SK-N-SH treated with all-trans-retinoic acid at 6 μM for 48 hours (cell line): ENCODE results near the gene EMC6.

Experiments
- ARNTL ChIP-seq: fragments of 450-650 bp; formaldehyde crosslinking; IDR thresholded peaks from 2 replicates; pipeline ENCODE4 v1.5.0; 2020; ENCODE audit warnings: low read depth, mild to moderate bottlenecking, moderate library complexity, borderline replicate concordance
- ESRRG ChIP-seq: fragments of 250-450 bp; sonication (Bioruptor Pico); IDR thresholded peaks from 2 replicates; pipeline ENCODE4 v1.6.1; 2021; ENCODE audit warnings: mild to moderate bottlenecking
- OSR1 ChIP-seq: fragments of 250-450 bp; sonication (Bioruptor Pico); IDR thresholded peaks from 2 replicates; pipeline ENCODE4 v1.8.0; 2022; ENCODE audit warnings: moderate library complexity, mild to moderate bottlenecking, inconsistent platforms
- POU6F1 ChIP-seq: fragments of 250-450 bp; sonication (Bioruptor Pico); IDR thresholded peaks from 2 replicates; pipeline ENCODE4 v1.8.0; 2021; ENCODE audit warnings: low read depth, mild to moderate bottlenecking, moderate library complexity, borderline replicate concordance
- PPARA ChIP-seq: fragments of 250-450 bp; sonication (Bioruptor Pico); IDR thresholded peaks from 2 replicates; pipeline ENCODE4 v1.5.0; 2020; ENCODE audit warnings: mild to moderate bottlenecking, borderline replicate concordance
- RARB ChIP-seq: fragments of 250-450 bp; sonication (Bioruptor Pico); IDR thresholded peaks from 2 replicates; pipeline ENCODE4 v1.8.0; 2021; ENCODE audit warnings: mild to moderate bottlenecking, moderate library complexity
- ZFP3 ChIP-seq: fragments of 250-450 bp; sonication (Bioruptor Pico); IDR thresholded peaks from 2 replicates; pipeline ENCODE4 v1.5.0; 2020; ENCODE audit warnings: mild to moderate bottlenecking, moderate library complexity
- TF ChIP-seq, protein P1 (sequence below): fragments of 250-450 bp; sonication (Bioruptor Pico); IDR thresholded peaks from 2 replicates; pipeline ENCODE4 v1.8.0; 2020; ENCODE audit warnings: mild to moderate bottlenecking, moderate library complexity, borderline replicate concordance

DNA sequence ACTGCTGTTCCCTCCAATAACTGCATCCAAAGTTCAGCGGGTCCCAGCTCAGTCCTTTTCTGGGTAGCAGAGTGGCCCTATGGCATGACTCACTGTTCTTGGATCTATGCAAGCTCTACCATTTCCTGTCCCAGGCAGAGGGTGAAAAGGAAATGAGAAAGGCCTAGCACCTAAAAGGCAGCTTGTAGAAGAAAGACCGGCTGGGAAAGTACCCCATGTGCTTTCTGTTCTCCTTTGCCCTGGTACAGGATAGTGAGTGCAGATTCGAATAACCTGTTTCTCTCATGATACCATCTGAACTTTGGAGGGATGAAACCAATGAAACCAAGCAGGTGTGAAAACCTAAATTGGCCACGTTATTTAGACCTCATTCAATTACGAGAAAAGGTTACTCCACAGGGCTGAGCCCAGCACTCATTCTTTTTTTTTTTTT, 42.4 kb downstream of the EMC6 start:
- TF ChIP-seq, protein P1, sequence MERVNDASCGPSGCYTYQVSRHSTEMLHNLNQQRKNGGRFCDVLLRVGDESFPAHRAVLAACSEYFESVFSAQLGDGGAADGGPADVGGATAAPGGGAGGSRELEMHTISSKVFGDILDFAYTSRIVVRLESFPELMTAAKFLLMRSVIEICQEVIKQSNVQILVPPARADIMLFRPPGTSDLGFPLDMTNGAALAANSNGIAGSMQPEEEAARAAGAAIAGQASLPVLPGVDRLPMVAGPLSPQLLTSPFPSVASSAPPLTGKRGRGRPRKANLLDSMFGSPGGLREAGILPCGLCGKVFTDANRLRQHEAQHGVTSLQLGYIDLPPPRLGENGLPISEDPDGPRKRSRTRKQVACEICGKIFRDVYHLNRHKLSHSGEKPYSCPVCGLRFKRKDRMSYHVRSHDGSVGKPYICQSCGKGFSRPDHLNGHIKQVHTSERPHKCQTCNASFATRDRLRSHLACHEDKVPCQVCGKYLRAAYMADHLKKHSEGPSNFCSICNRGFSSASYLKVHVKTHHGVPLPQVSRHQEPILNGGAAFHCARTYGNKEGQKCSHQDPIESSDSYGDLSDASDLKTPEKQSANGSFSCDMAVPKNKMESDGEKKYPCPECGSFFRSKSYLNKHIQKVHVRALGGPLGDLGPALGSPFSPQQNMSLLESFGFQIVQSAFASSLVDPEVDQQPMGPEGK (CRISPR knock-in tag): no peak
- TF ChIP-seq POU6F1 (CRISPR knock-in tag) (no peak), RARB (no peak), ESRRG (no peak), ARNTL (CRISPR knock-in tag) (no peak), PPARA (CRISPR knock-in tag) (no peak), ZFP3 (CRISPR knock-in tag) (no peak), OSR1 (no peak)
